Measurements from ENCODE around the gene SART3. TPM values are rescaled to one million over a fixed set of nuclear protein-coding genes. Genes with fewer than 3 reads are reported as not detected.

SART3 gene
- total RNA-seq, 4 donors from 2014 or later: 31.6 to 48.0 (median 40.1) TPM

- no peak overlapping the region for H3K4me3 ChIP-seq
- 90% methylated on average over 3 of the region's 3 CpGs for WGBS
- no peak for DNase-seq (ENCODE audit: extremely low spot score)
- peaks cover 0 to 17% (median 0%) of the 10 kb centered on the region in 4 donors for H3K27me3 ChIP-seq
- peaks cover 0 to 23% (median 11%) of the 10 kb centered on the region in 4 donors for H3K4me1 ChIP-seq
- no peak overlapping the region for H3K27ac ChIP-seq (replicated peaks in 1 of 4)
- intact Hi-C loops (cut with DNase I): no loop called here
- H3K9me3 ChIP-seq: no peaks in the 10 kb centered on the region
- TF ChIP-seq CTCF (IDR thresholded peaks at IDR 0.05) (no peak), POLR2A (IDR thresholded peaks at IDR 0.05; ENCODE audit: low read depth) (no peak), POLR2AphosphoS5 (IDR thresholded peaks at IDR 0.05) (no peak), EP300 (IDR thresholded peaks at IDR 0.05) (no peak)
- H3K36me3 ChIP-seq: no peaks in the 10 kb centered on the region
Measured at GRCh38 chr12:108584456-108585065, 23.6 kb upstream of the SART3 start.

GRCh38 chr12:108583991-108584390 is 23.0 kb upstream of the SART3 start:
- Histone ChIP-seq H3K4me1 (peaks cover 0 to 22% (median 10%) of the 10 kb centered on the region in 4 donors), H3K9me3 (no peaks in the 10 kb centered on the region), H3K27me3 (peaks cover 0 to 13% (median 0%) of the 10 kb centered on the region in 4 donors), H3K27ac (replicated peaks in 1 of 4) (no peak overlapping the region), H3K4me3 (no peak overlapping the region), H3K36me3 (no peaks in the 10 kb centered on the region)
- intact Hi-C loops (cut with DNase I): no loop called here
- TF ChIP-seq EP300 (IDR thresholded peaks at IDR 0.05) (no peak), POLR2AphosphoS5 (IDR thresholded peaks at IDR 0.05) (no peak), POLR2A (IDR thresholded peaks at IDR 0.05; ENCODE audit: low read depth) (no peak), CTCF (IDR thresholded peaks at IDR 0.05) (no peak)
- WGBS: 65% methylated on average over 7 of the region's 7 CpGs
- DNase-seq (ENCODE audit: extremely low spot score): no peak

- peaks cover 0 to 22% (median 10%) of the 10 kb centered on the region in 4 donors for H3K4me1 ChIP-seq
- WGBS: 82% methylated on average over 6 of the region's 10 CpGs
- DNase-seq (ENCODE audit: extremely low spot score): no peak
Measured at GRCh38 chr12:108582978-108583770, 22.2 kb upstream of the SART3 start.

GRCh38 chr12:108582509-108582908 is 21.5 kb upstream of the SART3 start:
- DNase-seq (ENCODE audit: extremely low spot score): no peak
- H3K4me1 ChIP-seq: peaks cover 0 to 22% (median 10%) of the 10 kb centered on the region in 4 donors
- no peak overlapping the region for H3K4me3 ChIP-seq
- H3K9me3 ChIP-seq: no peaks in the 10 kb centered on the region
- H3K27me3 ChIP-seq: no peaks in the 10 kb centered on the region
- no peaks in the 10 kb centered on the region for H3K36me3 ChIP-seq
- no peak overlapping the region for H3K27ac ChIP-seq (replicated peaks in 1 of 4)
- 84% methylated on average over 7 of the region's 9 CpGs for WGBS
- TF ChIP-seq EP300 (IDR thresholded peaks at IDR 0.05) (no peak), CTCF (IDR thresholded peaks at IDR 0.05) (no peak), POLR2AphosphoS5 (IDR thresholded peaks at IDR 0.05) (no peak), POLR2A (IDR thresholded peaks at IDR 0.05; ENCODE audit: low read depth) (no peak)
- intact Hi-C loops (cut with DNase I): no loop called here

More at GRCh38 chr12:108582978-108583770, 22.2 kb upstream of the SART3 start:
- intact Hi-C loops (cut with DNase I): no loop called here
- H3K4me3 ChIP-seq: no peak overlapping the region
- H3K27ac ChIP-seq (replicated peaks in 1 of 4): no peak overlapping the region
- H3K9me3 ChIP-seq: no peaks in the 10 kb centered on the region
- H3K36me3 ChIP-seq: no peaks in the 10 kb centered on the region
- H3K27me3 ChIP-seq: peaks cover 0 to 6% (median 0%) of the 10 kb centered on the region in 4 donors
- TF ChIP-seq POLR2A (IDR thresholded peaks at IDR 0.05; ENCODE audit: low read depth): no peak
- no peak for TF ChIP-seq POLR2AphosphoS5 (IDR thresholded peaks at IDR 0.05)
- TF ChIP-seq CTCF (IDR thresholded peaks at IDR 0.05): no peak
- no peak for TF ChIP-seq EP300 (IDR thresholded peaks at IDR 0.05)
